B cell (primary cell): ENCODE data around the gene RRN3.
"Not testable (repeated sequence)": the region's sequence is repeated elsewhere in the genome, so short reads cannot be mapped to it uniquely, and the experiment has no call there.

ENCODE experiments used
- CTCF ChIP-seq: fragments of 200-600 bp; IDR thresholded peaks from one replicate; pipeline ENCODE4 v1.8.0; 2022; ENCODE audit warnings: antibody characterized with exemption, mild to moderate bottlenecking
- EZH2 ChIP-seq: IDR thresholded peaks from 2 replicates; pipeline ENCODE4 v1.6.1; 2012; ENCODE audit warnings: borderline replicate concordance, low read depth, mild to moderate bottlenecking, moderate library complexity, low read length; ENCODE audit not compliant: insufficient read depth, poor library complexity, severe bottlenecking

GRCh38 chr16:15016354-15016753 lies 77.7 kb downstream of the RRN3 start:
- TF ChIP-seq CTCF, EZH2: not testable (repeated sequence)
